HUES64 (cell line): ENCODE data around the gene LIME1.
"Not testable (repeated sequence)": the region's sequence is repeated elsewhere in the genome, so short reads cannot be mapped to it uniquely, and the experiment has no call there.

ENCODE experiments used
- H3K27ac ChIP-seq: 2 replicates; pipeline ENCODE4 v1.7.0; 2013; ENCODE audit warnings: low read depth, low read length, inconsistent platforms
- H3K27me3 ChIP-seq: 2 replicates; pipeline ENCODE4 v1.6.1; 2013; ENCODE audit warnings: mild to moderate bottlenecking, low read length; ENCODE audit not compliant: insufficient read depth
- H3K36me3 ChIP-seq: 2 replicates; pipeline ENCODE4 v1.6.1; 2013; ENCODE audit warnings: mild to moderate bottlenecking, low read length; ENCODE audit not compliant: insufficient read depth
- H3K4me1 ChIP-seq: 2 replicates; pipeline ENCODE4 v1.6.1; 2013; ENCODE audit warnings: mild to moderate bottlenecking, low read length, moderate library complexity; ENCODE audit not compliant: insufficient read depth
- H3K4me3 ChIP-seq: 2 replicates; pipeline ENCODE4 v1.5.1; 2013; ENCODE audit warnings: mild to moderate bottlenecking, low read length, moderate library complexity
- H3K9ac ChIP-seq: 2 replicates; pipeline ENCODE4 v1.6.1; 2013; ENCODE audit warnings: mild to moderate bottlenecking, low read depth, low read length
- H3K9me3 ChIP-seq: 2 replicates; pipeline ENCODE4 v1.6.1; 2013; ENCODE audit warnings: low read depth, low read length; ENCODE audit not compliant: insufficient read depth
- WGBS: fragments of 150-250, 120-280 bp; methylation state at CpG from one replicate; pipeline ENCODE4 v1.1.7; 2013; ENCODE audit warnings: missing lambda C conversion rate; 5-methylcytosine and 5-hydroxymethylcytosine counted together

LIME1 gene

GRCh38 chr20:63718996-63719395 is 17.5 kb upstream of the LIME1 start:
- Histone ChIP-seq H3K4me1 (no peaks in the 10 kb centered on the region), H3K4me3 (no peak overlapping the region), H3K36me3 (peaks cover 45% of the 10 kb centered on the region), H3K27me3 (no peaks in the 10 kb centered on the region), H3K9ac (no peak overlapping the region), H3K27ac (no peak overlapping the region), H3K9me3 (peaks cover 3% of the 10 kb centered on the region; the same call in 1 of the 2 replicates)
- 90% methylated on average over 2 of the region's 2 CpGs for WGBS

GRCh38 chr20:63722967-63723622 is 13.4 kb upstream of the LIME1 start:
- not testable (repeated sequence) for H3K4me1 ChIP-seq, H3K4me3 ChIP-seq, H3K9me3 ChIP-seq, H3K27me3 ChIP-seq, H3K27ac ChIP-seq, H3K9ac ChIP-seq
- peaks cover 25% of the 10 kb centered on the region for H3K36me3 ChIP-seq
- 90% methylated on average over 2 of the region's 2 CpGs for WGBS

GRCh38 chr20:63730189-63730733 is 6.2 kb upstream of the LIME1 start:
- WGBS, result 95% methylated on average over 18 of the region's 18 CpGs
- H3K9me3 ChIP-seq, H3K4me1 ChIP-seq, H3K27me3 ChIP-seq, H3K9ac ChIP-seq, H3K4me3 ChIP-seq, H3K27ac ChIP-seq: not testable (repeated sequence)
- H3K36me3 ChIP-seq, result peaks cover 29% of the 10 kb centered on the region

- WGBS, result 89% methylated on average over 4 of the region's 5 CpGs
- Histone ChIP-seq H3K27ac (no peak overlapping the region), H3K27me3 (no peaks in the 10 kb centered on the region), H3K4me1 (no peaks in the 10 kb centered on the region), H3K9me3 (no peaks in the 10 kb centered on the region), H3K4me3 (no peak overlapping the region), H3K36me3 (peaks cover 34% of the 10 kb centered on the region), H3K9ac (no peak overlapping the region)
These were observed 5.1 kb upstream of the LIME1 start for GRCh38 chr20:63731410-63731809.

GRCh38 chr20:63732118-63733095 is 4.1 kb upstream of the LIME1 start:
- Histone ChIP-seq H3K4me1 (peaks cover 5% of the 10 kb centered on the region; the same call in 1 of the 2 replicates), H3K4me3 (no peak overlapping the region), H3K9ac (no peak overlapping the region), H3K27me3 (peaks cover 5% of the 10 kb centered on the region), H3K27ac (no peak overlapping the region), H3K36me3 (peaks cover 36% of the 10 kb centered on the region), H3K9me3 (no peaks in the 10 kb centered on the region)
- WGBS, result 87% methylated on average over 38 of the region's 38 CpGs

GRCh38 chr20:63733117-63733516 is 3.3 kb upstream of the LIME1 start:
- H3K9ac ChIP-seq, result no peak overlapping the region
- no peak overlapping the region for H3K4me3 ChIP-seq
- peaks cover 5% of the 10 kb centered on the region; the same call in 1 of the 2 replicates for H3K4me1 ChIP-seq
- no peaks in the 10 kb centered on the region for H3K9me3 ChIP-seq
- H3K27ac ChIP-seq, result no peak overlapping the region
- WGBS, result 97% methylated on average over 13 of the region's 13 CpGs
- H3K27me3 ChIP-seq, result peaks cover 7% of the 10 kb centered on the region
- H3K36me3 ChIP-seq, result peaks cover 36% of the 10 kb centered on the region

GRCh38 chr20:63733579-63734081 is 2.8 kb upstream of the LIME1 start:
- 97% methylated on average over 18 of the region's 18 CpGs for WGBS
- no peak overlapping the region for H3K4me3 ChIP-seq

GRCh38 chr20:63734111-63734945 is 2.1 kb upstream of the LIME1 start:
- peaks cover 36% of the 10 kb centered on the region for H3K36me3 ChIP-seq
- no peak overlapping the region for H3K4me3 ChIP-seq
- no peak overlapping the region for H3K27ac ChIP-seq
- H3K4me1 ChIP-seq, result peaks cover 11% of the 10 kb centered on the region
- no peaks in the 10 kb centered on the region for H3K9me3 ChIP-seq
- WGBS, result 93% methylated on average over 25 of the region's 25 CpGs
- H3K9ac ChIP-seq, result no peak overlapping the region
- peaks cover 13% of the 10 kb centered on the region for H3K27me3 ChIP-seq

More at GRCh38 chr20:63733579-63734081, 2.8 kb upstream of the LIME1 start:
- Histone ChIP-seq H3K4me1 (peaks cover 10% of the 10 kb centered on the region), H3K9me3 (no peaks in the 10 kb centered on the region), H3K36me3 (peaks cover 36% of the 10 kb centered on the region), H3K27ac (no peak overlapping the region), H3K9ac (no peak overlapping the region), H3K27me3 (peaks cover 12% of the 10 kb centered on the region)

- Histone ChIP-seq H3K27ac (no peak overlapping the region), H3K27me3 (peaks cover 13% of the 10 kb centered on the region), H3K9me3 (no peaks in the 10 kb centered on the region), H3K9ac (no peak overlapping the region), H3K4me1 (peaks cover 11% of the 10 kb centered on the region), H3K36me3 (peaks cover 30% of the 10 kb centered on the region), H3K4me3 (no peak overlapping the region)
- 95% methylated on average over 48 of the region's 48 CpGs for WGBS
These were observed 1.3 kb upstream of the LIME1 start for GRCh38 chr20:63734946-63735858.
